Prostate gland (tissue), 2 donors: ENCODE measurements around the gene CFAP97D2. TPM values are rescaled to one million over a fixed set of nuclear protein-coding genes. Genes with fewer than 3 reads are reported as not detected.

Source experiments
- DNase-seq: peaks from one replicate; pipeline ENCODE4 v3.0.0-alpha.2; 2019; ENCODE audit warnings: low spot score
- H3K27ac ChIP-seq, 2 donors: fragments of 200-600 bp; sonication (generic); 2 replicates each; pipeline ENCODE4 v1.5.1; 2017 to 2019
- H3K27me3 ChIP-seq: fragments of 200-600 bp; sonication (generic); replicated peaks from 2 replicates; pipeline ENCODE4 v1.5.1; 2019; ENCODE audit not compliant: insufficient read depth
- H3K36me3 ChIP-seq, 2 donors: fragments of 200-600 bp; sonication (generic); 1 replicate in 1 of 2; 2 replicates in 1 of 2; pipeline versions ENCODE4 v1.5.1 to v1.8.1; 2017 to 2019
- H3K4me1 ChIP-seq: fragments of 200-600 bp; sonication (generic); replicated peaks from 2 replicates; pipeline ENCODE4 v1.5.1; 2019
- H3K4me3 ChIP-seq, 2 donors: fragments of 200-600 bp; sonication (generic); 2 replicates each; pipeline ENCODE4 v1.5.1; 2017 to 2019
- H3K9me3 ChIP-seq: fragments of 200-600 bp; sonication (generic); 2 replicates; pipeline ENCODE4 v1.5.1; 2017
- CTCF ChIP-seq, 4 experiments: fragments of 200-600 bp in 2 of 4; fragments of 450-650 bp in 2 of 4; sonication (generic) in 2 of 4; IDR thresholded peaks; 1 replicate in 3 of 4; 2 replicates in 1 of 4; pipeline ENCODE4 v1.5.1; 2016 to 2019; ENCODE audit warnings: antibody characterized with exemption in 4 of 4, mild to moderate bottlenecking in 2 of 4, moderate library complexity in 2 of 4
- POLR2A ChIP-seq: fragments of 450-650 bp; IDR thresholded peaks from one replicate; pipeline ENCODE4 v1.6.1; 2016; ENCODE audit warnings: antibody characterized with exemption, mild to moderate bottlenecking
- POLR2AphosphoS5 ChIP-seq: sonication (generic); formaldehyde crosslinking; IDR thresholded peaks from one replicate; pipeline ENCODE4 v1.6.1; 2017; ENCODE audit warnings: antibody characterized with exemption
- WGBS: methylation state at CpG from one replicate; pipeline ENCODE4 v1.1.5; 2018; 5-methylcytosine and 5-hydroxymethylcytosine counted together
- intact Hi-C: fragments of 100-400 bp; cut with DNase I; formaldehyde crosslinking; loops from one replicate; pipeline ENCODE4 v1.14.2; 2022
- total RNA-seq, 2 donors: library from RNA; depleted of rRNA; stranded (reverse); fragments of >200 nt; gene quantifications; one replicate each; pipeline ENCODE4 v1.1.0, GENCODE V29; 2016

The CFAP97D2 gene
- total RNA-seq, 2 donors from 2014 or later, result 0.62 TPM; not detected in 1

GRCh38 chr13:114141261-114141996, 37.6 kb upstream of the CFAP97D2 start:
- no peaks in the 10 kb centered on the region for H3K36me3 ChIP-seq
- no peak overlapping the region for H3K4me3 ChIP-seq
- no peak for DNase-seq
- 93% methylated on average over 15 of the region's 15 CpGs for WGBS
- TF ChIP-seq POLR2A (no peak), POLR2AphosphoS5 (no peak), CTCF (IDR thresholded peaks at IDR 0.05) (no peak)
- H3K27me3 ChIP-seq, result no peaks in the 10 kb centered on the region
- peaks cover 3% of the 10 kb centered on the region for H3K4me1 ChIP-seq
- no peak overlapping the region for H3K27ac ChIP-seq
- intact Hi-C loops, result no loop called here
- H3K9me3 ChIP-seq, result no peaks in the 10 kb centered on the region

- H3K4me3 ChIP-seq, result no peak overlapping the region
- H3K27me3 ChIP-seq, result no peaks in the 10 kb centered on the region
- WGBS, result 80% methylated on average over 6 of the region's 6 CpGs
- TF ChIP-seq POLR2AphosphoS5, result no peak
- H3K4me1 ChIP-seq, result peaks cover 3% of the 10 kb centered on the region
- H3K27ac ChIP-seq, result no peak overlapping the region
- H3K36me3 ChIP-seq, result no peaks in the 10 kb centered on the region
- no peak for DNase-seq
- H3K9me3 ChIP-seq, result no peaks in the 10 kb centered on the region
- intact Hi-C loops, result no loop called here
These were observed 36.9 kb upstream of the CFAP97D2 start for GRCh38 chr13:114142137-114142550.

DNA sequence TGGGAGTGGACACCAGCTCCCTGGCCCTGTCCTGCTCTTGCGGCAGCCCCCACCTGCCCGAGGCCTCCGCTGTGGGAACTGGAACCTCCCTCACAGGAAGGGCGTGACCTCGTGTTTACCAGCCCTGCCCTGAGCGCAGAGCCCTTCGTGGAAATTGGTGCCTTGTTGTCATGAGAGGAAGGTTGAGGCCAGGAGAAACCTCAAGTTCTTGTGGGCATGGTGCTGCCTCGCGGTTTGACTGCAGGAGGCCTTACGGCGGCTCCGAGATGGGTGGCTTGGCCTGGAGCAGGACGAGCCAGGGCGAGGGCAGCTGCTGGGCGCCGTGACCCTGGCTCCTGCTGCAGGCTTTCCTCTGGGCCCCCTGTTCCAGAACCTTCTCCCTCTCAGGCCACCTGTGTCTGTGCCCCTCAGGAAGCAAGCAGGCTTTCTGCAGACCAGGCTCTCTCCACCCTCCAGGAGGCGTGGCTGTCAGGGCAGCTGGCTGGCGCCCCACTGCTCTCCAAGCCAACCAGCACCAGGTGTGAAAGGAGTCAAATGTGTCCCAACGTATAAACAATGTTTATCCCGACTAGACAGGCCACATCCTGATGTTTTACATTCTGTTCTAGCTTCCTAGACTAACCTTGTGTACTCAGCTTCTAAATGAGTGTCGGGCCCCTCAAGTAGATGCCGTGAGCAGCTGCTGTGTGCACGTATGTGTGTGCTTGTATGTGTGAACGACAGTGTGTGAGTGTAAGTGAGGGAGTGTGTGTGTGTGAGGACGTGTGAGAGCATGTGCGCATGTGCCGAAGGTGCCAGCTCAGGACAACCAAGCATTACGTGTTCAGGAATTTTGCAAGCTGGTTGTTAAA, 36.2 kb upstream of the CFAP97D2 start:
- no peak overlapping the region for H3K27ac ChIP-seq
- 40% methylated on average over 28 of the region's 28 CpGs for WGBS
- TF ChIP-seq CTCF (IDR thresholded peaks at IDR 0.05) (no peak), POLR2AphosphoS5 (peak; percentile 77)
- no peaks in the 10 kb centered on the region for H3K27me3 ChIP-seq
- intact Hi-C loops, result no loop called here
- H3K9me3 ChIP-seq, result no peaks in the 10 kb centered on the region
- peaks cover 3% of the 10 kb centered on the region for H3K4me1 ChIP-seq
- no peak overlapping the region for H3K4me3 ChIP-seq
- DNase-seq, result peak; percentile 53
- no peaks in the 10 kb centered on the region for H3K36me3 ChIP-seq

DNA sequence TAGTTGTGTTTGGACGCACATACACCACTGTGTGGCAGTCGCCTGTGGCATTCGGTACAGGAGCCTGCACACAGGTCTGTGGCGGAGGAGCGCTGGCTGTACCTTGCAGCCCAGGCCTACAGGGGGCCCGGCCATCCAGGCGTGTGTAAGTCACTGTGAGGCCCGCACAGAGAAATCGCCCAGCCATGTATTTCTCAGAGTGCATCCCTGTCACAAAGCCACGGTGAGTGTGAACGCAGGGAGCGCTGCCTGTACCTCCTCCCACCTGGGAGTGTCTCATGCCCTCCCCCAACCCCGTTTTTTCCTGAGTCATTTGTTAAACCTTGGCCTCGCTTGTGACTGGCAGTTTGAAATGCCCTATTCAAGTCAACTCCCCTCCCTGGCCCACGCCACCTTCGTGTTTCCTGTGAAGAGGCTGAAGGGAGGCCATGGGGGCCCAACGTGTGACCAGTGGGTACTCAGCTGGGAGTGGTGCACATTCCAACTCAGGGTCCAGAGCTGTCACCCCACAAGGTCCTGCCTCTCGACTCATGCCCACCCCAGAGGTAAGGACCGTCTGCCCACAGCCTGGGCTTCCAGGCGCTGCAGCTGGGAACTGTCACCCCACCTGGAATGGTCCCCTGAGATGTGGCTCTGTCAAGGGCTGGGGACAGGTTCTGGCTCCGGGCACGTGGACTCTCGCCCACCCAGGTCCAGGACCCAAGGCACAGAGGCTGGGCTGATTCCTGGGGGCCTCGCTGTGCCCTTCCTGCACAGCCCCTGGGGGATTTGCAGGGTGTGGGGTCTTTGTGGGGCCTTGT, 35.1 kb upstream of the CFAP97D2 start:
- Histone ChIP-seq H3K27me3 (no peaks in the 10 kb centered on the region), H3K9me3 (no peaks in the 10 kb centered on the region), H3K36me3 (no peaks in the 10 kb centered on the region), H3K27ac (no peak overlapping the region), H3K4me1 (peaks cover 3% of the 10 kb centered on the region), H3K4me3 (no peak overlapping the region)
- WGBS, result 89% methylated on average over 24 of the region's 24 CpGs
- intact Hi-C loops, result no loop called here
- TF ChIP-seq CTCF (IDR thresholded peaks at IDR 0.05), result no peak
- no peak for TF ChIP-seq POLR2AphosphoS5
- no peak for TF ChIP-seq POLR2A
- no peak for DNase-seq

GRCh38 chr13:114144606-114145244, 34.3 kb upstream of the CFAP97D2 start:
- TF ChIP-seq CTCF (IDR thresholded peaks at IDR 0.05) (no peak), POLR2A (no peak)
- peaks cover 3% of the 10 kb centered on the region for H3K4me1 ChIP-seq
- WGBS, result 95% methylated on average over 17 of the region's 17 CpGs
- no peaks in the 10 kb centered on the region for H3K9me3 ChIP-seq
- H3K27me3 ChIP-seq, result no peaks in the 10 kb centered on the region
- no peak overlapping the region for H3K4me3 ChIP-seq
- no peaks in the 10 kb centered on the region for H3K36me3 ChIP-seq
- intact Hi-C loops, result no loop called here
- DNase-seq, result no peak
- no peak overlapping the region for H3K27ac ChIP-seq
